ENCODE measurements around the gene EGLN1.

The EGLN1 gene

GRCh38 chr1:231387770-231388669 lies 34.1 kb downstream of the EGLN1 start:
- DNase-seq (ENCODE audit: extremely low spot score), result no peak
- POLR2A ChIA-PET, result no interaction called here
- no peak for TF ChIP-seq CTCF (IDR thresholded peaks at IDR 0.05; ENCODE audit: control extremely low read depth, extremely low read depth, low read depth, missing control alignments)
- CTCF ChIA-PET, result interaction anchor here (1.5 kb wide), 1 partner anchor 31 kb away, joined by 3 read pairs; no protein-coding TSS in a partner anchor

- ChIA-PET POLR2A (interaction anchor here (0.5 kb wide), 1 partner anchor 55 kb away, joined by 6 read pairs; no protein-coding TSS in a partner anchor), CTCF (interaction anchor here (0.9 to 1.6 kb wide), 3 partner anchors 15 to 187 kb away, joined by 3 to 5 read pairs (median 3); no protein-coding TSS in a partner anchor)
- no peak for DNase-seq (ENCODE audit: extremely low spot score)
- TF ChIP-seq CTCF (IDR thresholded peaks at IDR 0.05; ENCODE audit: control extremely low read depth, extremely low read depth, low read depth, missing control alignments), result no peak
Observed at GRCh38 chr1:231386466-231386865, 35.6 kb downstream of the EGLN1 start.

- no peak for TF ChIP-seq CTCF (IDR thresholded peaks at IDR 0.05; ENCODE audit: control extremely low read depth, extremely low read depth, low read depth, missing control alignments)
- ChIA-PET CTCF (interaction anchor here (1.3 to 1.6 kb wide), 2 partner anchors 16 to 28 kb away, joined by 3 to 5 read pairs; no protein-coding TSS in a partner anchor), POLR2A (interaction anchor here (1.0 kb wide), 1 partner anchor 48 kb away, joined by 5 read pairs; the partner anchor contains the start of genes EXOC8 and SPRTN)
- DNase-seq (ENCODE audit: extremely low spot score), result no peak
Observed at GRCh38 chr1:231385416-231385748, 36.7 kb downstream of the EGLN1 start.

GRCh38 chr1:231384696-231385415 lies 37.2 kb downstream of the EGLN1 start:
- no peak for DNase-seq (ENCODE audit: extremely low spot score)
- TF ChIP-seq CTCF (IDR thresholded peaks at IDR 0.05; ENCODE audit: control extremely low read depth, extremely low read depth, low read depth, missing control alignments), result no peak
- POLR2A ChIA-PET, result interaction anchor here (1.0 kb wide), 1 partner anchor 47 kb away, joined by 5 read pairs; the partner anchor contains the start of genes EXOC8 and SPRTN
- CTCF ChIA-PET, result no interaction called here

GRCh38 chr1:231383159-231383860 lies 38.8 kb downstream of the EGLN1 start:
- ChIA-PET POLR2A (no interaction called here), CTCF (interaction anchor here (1.6 kb wide), 1 partner anchor 10 kb away, joined by 5 read pairs; no protein-coding TSS in a partner anchor)
- DNase-seq (ENCODE audit: extremely low spot score), result no peak
- TF ChIP-seq CTCF (IDR thresholded peaks at IDR 0.05; ENCODE audit: control extremely low read depth, extremely low read depth, low read depth, missing control alignments), result no peak

- CTCF ChIA-PET, result interaction anchor here (1.2 to 2.3 kb wide), 4 partner anchors 10 to 25 kb away, joined by 3 to 9 read pairs (median 6); no protein-coding TSS in a partner anchor
- no peak for TF ChIP-seq CTCF (IDR thresholded peaks at IDR 0.05; ENCODE audit: control extremely low read depth, extremely low read depth, low read depth, missing control alignments)
- no peak for DNase-seq (ENCODE audit: extremely low spot score)
- POLR2A ChIA-PET, result no interaction called here
Observed at GRCh38 chr1:231382426-231382825, 39.7 kb downstream of the EGLN1 start.
